H9 (cell line): Measurements from ENCODE around the gene COL23A1. TPM values are rescaled to one million over a fixed set of nuclear protein-coding genes. Genes with fewer than 3 reads are reported as not detected.

Experiments used
- DNase-seq: peaks from one replicate; pipeline ENCODE4 v3.0.0-alpha.2; 2017
- H2AFZ ChIP-seq: one replicate; pipeline ENCODE4 v1.6.1; 2013; ENCODE audit warnings: mild to moderate bottlenecking, low read length, control low read depth, moderate library complexity
- H2AK5ac ChIP-seq: 2 replicates; pipeline ENCODE4 v1.6.1; 2013; ENCODE audit warnings: low read length, control low read depth, mixed read lengths; ENCODE audit not compliant: insufficient read length
- H2BK120ac ChIP-seq: one replicate; pipeline ENCODE4 v1.6.1; 2013; ENCODE audit warnings: low read depth, mild to moderate bottlenecking, low read length, control low read depth, inconsistent platforms; ENCODE audit not compliant: poor library complexity, severe bottlenecking
- H2BK12ac ChIP-seq: 2 replicates; pipeline ENCODE4 v1.6.1; 2013; ENCODE audit warnings: low read length, control low read depth, mixed read lengths, low read depth; ENCODE audit not compliant: insufficient read length
- H2BK15ac ChIP-seq: 2 replicates; pipeline ENCODE4 v1.6.1; 2013; ENCODE audit warnings: low read depth, low read length, control low read depth
- H2BK20ac ChIP-seq: one replicate; pipeline ENCODE4 v1.6.1; 2013; ENCODE audit warnings: low read depth, mild to moderate bottlenecking, low read length, control low read depth, inconsistent platforms; ENCODE audit not compliant: poor library complexity, severe bottlenecking
- H2BK5ac ChIP-seq: 2 replicates; pipeline ENCODE4 v1.6.1; 2013; ENCODE audit warnings: low read length, control low read depth, mixed read lengths; ENCODE audit not compliant: insufficient read length
- H3K14ac ChIP-seq: 2 replicates; pipeline ENCODE4 v1.6.1; 2013; ENCODE audit warnings: low read length, control low read depth; ENCODE audit not compliant: insufficient read depth
- H3K18ac ChIP-seq: 2 replicates; pipeline ENCODE4 v1.6.1; 2013; ENCODE audit warnings: low read depth, mild to moderate bottlenecking, mixed read lengths, low read length, control low read depth; ENCODE audit not compliant: insufficient read length
- H3K23ac ChIP-seq: 2 replicates; pipeline ENCODE4 v1.6.1; 2013; ENCODE audit warnings: low read length, control low read depth, mixed read lengths, low read depth; ENCODE audit not compliant: insufficient read length
- H3K23me2 ChIP-seq: 2 replicates; pipeline ENCODE4 v1.6.1; 2013; ENCODE audit warnings: low read depth, mild to moderate bottlenecking, mixed read lengths, low read length, control low read depth; ENCODE audit not compliant: insufficient read length, poor library complexity, severe bottlenecking
- H3K27ac ChIP-seq: 2 replicates; pipeline ENCODE4 v1.5.1; 2013; ENCODE audit warnings: low read length, control low read depth, mixed read lengths, low read depth; ENCODE audit not compliant: insufficient read length
- H3K27me3 ChIP-seq: 2 replicates; pipeline ENCODE4 v1.6.1; 2013; ENCODE audit warnings: low read length, control low read depth, inconsistent platforms; ENCODE audit not compliant: insufficient read depth
- H3K4ac ChIP-seq: 2 replicates; pipeline ENCODE4 v1.6.1; 2013; ENCODE audit warnings: low read depth, mild to moderate bottlenecking, control low read depth, inconsistent platforms, low read length, moderate library complexity
- H3K4me1 ChIP-seq: 2 replicates; pipeline ENCODE4 v1.6.1; 2013; ENCODE audit warnings: low read length, control low read depth, inconsistent platforms; ENCODE audit not compliant: insufficient read depth
- H3K4me2 ChIP-seq: 2 replicates; pipeline ENCODE4 v1.6.1; 2013; ENCODE audit warnings: low read length, control low read depth, mixed read lengths; ENCODE audit not compliant: insufficient read length, insufficient read depth
- H3K56ac ChIP-seq: 2 replicates; pipeline ENCODE4 v1.6.1; 2013; ENCODE audit warnings: low read depth, mild to moderate bottlenecking, mixed read lengths, low read length, control low read depth; ENCODE audit not compliant: insufficient read length
- H3K79me1 ChIP-seq: 2 replicates; pipeline ENCODE4 v1.6.1; 2013; ENCODE audit warnings: low read depth, mild to moderate bottlenecking, moderate library complexity, low read length, control low read depth, inconsistent platforms; ENCODE audit not compliant: insufficient read depth, poor library complexity, severe bottlenecking
- H3K79me2 ChIP-seq: 2 replicates; pipeline ENCODE4 v1.6.1; 2013; ENCODE audit warnings: low read length, control low read depth, inconsistent platforms; ENCODE audit not compliant: insufficient read depth
- H3K9ac ChIP-seq: 2 replicates; pipeline ENCODE4 v1.6.1; 2013; ENCODE audit warnings: low read length, control low read depth, mixed read lengths; ENCODE audit not compliant: insufficient read length; ENCODE audit errors: extremely low read depth
- H3K9me3 ChIP-seq: one replicate; pipeline ENCODE4 v1.6.1; 2013; ENCODE audit warnings: low read depth, low read length, inconsistent platforms; ENCODE audit not compliant: control insufficient read depth
- H3T11ph ChIP-seq: one replicate; pipeline ENCODE4 v1.6.1; 2013; ENCODE audit warnings: mild to moderate bottlenecking, low read length, control low read depth, inconsistent platforms
- H4K20me1 ChIP-seq: one replicate; pipeline ENCODE4 v1.6.1; 2013; ENCODE audit not compliant: control insufficient read depth, insufficient read length, insufficient read depth
- H4K5ac ChIP-seq: 2 replicates; pipeline ENCODE4 v1.6.1; 2013; ENCODE audit warnings: low read depth, mild to moderate bottlenecking, mixed read lengths, low read length, control low read depth; ENCODE audit not compliant: insufficient read length
- H4K8ac ChIP-seq: replicated peaks from 2 replicates; pipeline ENCODE4 v1.6.1; 2013; ENCODE audit warnings: low read length, control low read depth, mixed read lengths, low read depth; ENCODE audit not compliant: insufficient read length
- H4K91ac ChIP-seq: 2 replicates; pipeline ENCODE4 v1.6.1; 2013; ENCODE audit warnings: low read depth, mild to moderate bottlenecking, moderate library complexity, mixed read lengths, low read length, control low read depth; ENCODE audit not compliant: insufficient read length
- H3K27ac Mint-ChIP-seq, 3 experiments: 2 replicates in 2 of 3; 3 replicates in 1 of 3; pipeline ENCODE4 v1.8.0; 2020 to 2021; ENCODE audit warnings: mixed read lengths in 3 of 3, mild to moderate bottlenecking in 1 of 3, moderate library complexity in 1 of 3
- H3K27me3 Mint-ChIP-seq: 2 replicates; pipeline ENCODE4 v1.8.0; 2021; ENCODE audit warnings: low read depth, mild to moderate bottlenecking, moderate library complexity, mixed read lengths
- H3K36me3 Mint-ChIP-seq, 3 experiments: 2 replicates in 2 of 3; 3 replicates in 1 of 3; pipeline ENCODE4 v1.8.0; 2020 to 2021; ENCODE audit warnings: low read depth in 3 of 3, mixed read lengths in 3 of 3; ENCODE audit not compliant: insufficient read depth in 1 of 3
- H3K4me1 Mint-ChIP-seq, 2 experiments: 2 replicates each; pipeline ENCODE4 v1.8.0; 2020; ENCODE audit warnings: mixed read lengths in 2 of 2
- H3K4me3 Mint-ChIP-seq, 2 experiments: 2 replicates in 1 of 2; 3 replicates in 1 of 2; pipeline ENCODE4 v1.8.0; 2020 to 2021; ENCODE audit warnings: mild to moderate bottlenecking in 2 of 2, mixed read lengths in 2 of 2, moderate library complexity in 1 of 2
- H3K9me3 Mint-ChIP-seq, 2 experiments: 2 replicates in 1 of 2; 3 replicates in 1 of 2; pipeline ENCODE4 v1.8.0; 2020; ENCODE audit warnings: mild to moderate bottlenecking in 2 of 2, mixed read lengths in 2 of 2, moderate library complexity in 1 of 2
- CTCF ChIP-seq: fragments of 200-600 bp; sonication (generic); conservative IDR thresholded peaks from 3 replicates; pipeline ENCODE4 v1.8.0; 2021; ENCODE audit warnings: antibody characterized with exemption, mild to moderate bottlenecking
- WGBS: extraction: QIAGEN DNeasy Blood & Tissue Kit; methylation state at CpG from one replicate; pipeline ENCODE4 v1.1.7; 2013; ENCODE audit warnings: missing lambda C conversion rate, low lambda C conversion rate, mixed read lengths; ENCODE audit not compliant: insufficient read length; ENCODE audit errors: extremely low coverage; 5-methylcytosine and 5-hydroxymethylcytosine counted together
- total RNA-seq: library from RNA; stranded (reverse); gene quantifications from 2 replicates; pipeline ENCODE4 v1.2.1, GENCODE V29; 2021

The COL23A1 gene
- total RNA-seq, 1 experiment from 2014 or later: 2.6 TPM

- Mint-ChIP-seq H3K27me3 (peaks cover 30% of the 10 kb centered on the region), H3K9me3 (peaks cover 0 to 5% of the 10 kb centered on the region in 2 experiments; a peak in 1 of 5 replicates), H3K36me3 (no peaks in the 10 kb centered on the region; a peak in 1 of 7 replicates), H3K4me1 (peaks cover 4% of the 10 kb centered on the region in 2 experiments), H3K4me3 (no peak overlapping the region), H3K27ac (no peak overlapping the region)
- Histone ChIP-seq H4K5ac (no peak overlapping the region), H2BK15ac (no peak overlapping the region), H3K14ac (no peak overlapping the region), H3K56ac (no peak overlapping the region), H3K4me2 (no peak overlapping the region), H3K9me3 (no peaks in the 10 kb centered on the region), H3K79me1 (no peaks in the 10 kb centered on the region), H3T11ph (no peak overlapping the region), H3K4me1 (no peaks in the 10 kb centered on the region), H2AFZ (no peak overlapping the region), H4K20me1 (no peaks in the 10 kb centered on the region), H3K79me2 (no peaks in the 10 kb centered on the region), H2BK12ac (no peak overlapping the region), H2AK5ac (no peak overlapping the region), H2BK5ac (no peak overlapping the region), H4K91ac (no peak overlapping the region), H3K23me2 (no peaks in the 10 kb centered on the region), H3K27me3 (no peaks in the 10 kb centered on the region), H2BK120ac (no peak overlapping the region), H3K23ac (no peak overlapping the region), H4K8ac (no peak overlapping the region), H2BK20ac (no peak overlapping the region), H3K27ac (no peak overlapping the region), H3K4ac (no peak overlapping the region), H3K9ac (no peak overlapping the region), H3K18ac (no peak overlapping the region)
- WGBS: no CpG with 5 or more reads among the region's 20 CpGs
- no peak for DNase-seq
- TF ChIP-seq CTCF: no peak
These were observed 315.2 kb downstream of the COL23A1 start for GRCh38 chr5:178274781-178275537.
